ENCODE data around the gene NPIPB5. TPM values are rescaled to one million over a fixed set of nuclear protein-coding genes. Genes with fewer than 3 reads are reported as not detected.
"Not testable (repeated sequence)": the region's sequence is repeated elsewhere in the genome, so short reads cannot be mapped to it uniquely, and the experiment has no call there.

The NPIPB5 gene
- total and polyA plus RNA-seq, 9 of the 15 experiments (the other 6 are each of a cell fraction or from before 2014, with no cell fraction given), result 4.6 to 117 (median 73.4) TPM

DNA sequence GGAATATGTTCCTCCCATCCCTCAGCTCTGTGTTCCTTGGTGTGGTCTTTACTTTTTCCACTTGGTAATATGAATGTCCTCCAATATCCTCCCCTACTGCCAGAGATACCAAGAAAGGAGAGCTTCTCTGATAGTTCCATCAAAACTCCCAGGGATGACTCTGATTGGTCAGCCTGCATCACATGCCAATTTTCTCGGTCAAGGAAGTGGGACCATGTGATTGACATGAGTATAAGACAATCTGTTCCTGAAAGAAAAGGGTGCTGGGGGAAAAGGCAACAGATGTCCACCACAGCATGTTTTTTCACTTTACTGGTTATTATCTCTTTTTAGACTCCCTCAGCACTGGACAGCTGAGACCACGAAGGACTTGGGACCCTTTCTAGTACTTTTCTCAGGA lies 35.9 kb downstream of the NPIPB5 start:
- H3K4me1 ChIP-seq (replicated peaks in 1 of 2; ENCODE audit: control insufficient read depth in 2 of 2, insufficient read depth in 2 of 2, low read length in 2 of 2); ATAC-seq; H3K79me2 ChIP-seq (ENCODE audit: control insufficient read depth, insufficient read depth, low read length); H3K36me3 ChIP-seq (ENCODE audit: control insufficient read depth, insufficient read depth, low read length); H4K20me1 ChIP-seq (replicated peaks; ENCODE audit: control insufficient read depth, insufficient read depth, low read length); H2AFZ ChIP-seq (ENCODE audit: low read depth, low read length); H3K4me2 ChIP-seq (ENCODE audit: insufficient read depth, low read length); CTCF ChIA-PET (ENCODE audit: low intra/inter-chr PET ratio); H3K27me3 ChIP-seq (ENCODE audit: control insufficient read depth in 2 of 2, insufficient read depth in 2 of 2, low read length in 2 of 2); FAIRE-seq; H3K9me1 ChIP-seq (ENCODE audit: control insufficient read depth, insufficient read depth, low read length); H3K27ac ChIP-seq (ENCODE audit: extremely low read depth, low read depth, low read length); H3K4me3 ChIP-seq; H3K9ac ChIP-seq (ENCODE audit: insufficient read depth in 1 of 2, low read depth in 2 of 2, low read length in 2 of 2); BruUV-seq (replicated peaks); intact Hi-C loops (cut with micrococcal nuclease); H3K9me3 ChIP-seq (replicated peaks; ENCODE audit: control insufficient read depth, insufficient read depth, low read depth, low read length); POLR2A ChIA-PET; in situ Hi-C loops (cut with MboI): not testable (repeated sequence)
- peak in 3 of 4 experiments; percentile 3 to 11 (median 6) for DNase-seq (ENCODE audit: extremely low read depth in 1 of 4, low spot score in 3 of 4)
- TF ChIP-seq, protein P1, sequence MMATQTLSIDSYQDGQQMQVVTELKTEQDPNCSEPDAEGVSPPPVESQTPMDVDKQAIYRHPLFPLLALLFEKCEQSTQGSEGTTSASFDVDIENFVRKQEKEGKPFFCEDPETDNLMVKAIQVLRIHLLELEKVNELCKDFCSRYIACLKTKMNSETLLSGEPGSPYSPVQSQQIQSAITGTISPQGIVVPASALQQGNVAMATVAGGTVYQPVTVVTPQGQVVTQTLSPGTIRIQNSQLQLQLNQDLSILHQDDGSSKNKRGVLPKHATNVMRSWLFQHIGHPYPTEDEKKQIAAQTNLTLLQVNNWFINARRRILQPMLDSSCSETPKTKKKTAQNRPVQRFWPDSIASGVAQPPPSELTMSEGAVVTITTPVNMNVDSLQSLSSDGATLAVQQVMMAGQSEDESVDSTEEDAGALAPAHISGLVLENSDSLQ (IDR thresholded peaks at IDR 0.05), result peak; percentile 30; the same call in 1 of the 2 replicates
- TF ChIP-seq, protein P2, sequence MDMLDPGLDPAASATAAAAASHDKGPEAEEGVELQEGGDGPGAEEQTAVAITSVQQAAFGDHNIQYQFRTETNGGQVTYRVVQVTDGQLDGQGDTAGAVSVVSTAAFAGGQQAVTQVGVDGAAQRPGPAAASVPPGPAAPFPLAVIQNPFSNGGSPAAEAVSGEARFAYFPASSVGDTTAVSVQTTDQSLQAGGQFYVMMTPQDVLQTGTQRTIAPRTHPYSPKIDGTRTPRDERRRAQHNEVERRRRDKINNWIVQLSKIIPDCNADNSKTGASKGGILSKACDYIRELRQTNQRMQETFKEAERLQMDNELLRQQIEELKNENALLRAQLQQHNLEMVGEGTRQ (CRISPR knock-in tag; IDR thresholded peaks at IDR 0.05), result peak; percentile 76
- TF ChIP-seq CBFA2T2 (conservative IDR thresholded peaks at IDR 0.05) (0 out of 2 replicates have a peak, but pooled peaks have one; percentile 8), NFYB (IDR thresholded peaks at IDR 0.05; ENCODE audit: extremely low read depth, insufficient read length) (peak; percentile 21), RAD51 (IDR thresholded peaks at IDR 0.05; ENCODE audit: borderline replicate concordance, low read depth) (0 out of 2 replicates have a peak, but pooled peaks have one; percentile 22)
- TF ChIP-seq, protein P3, sequence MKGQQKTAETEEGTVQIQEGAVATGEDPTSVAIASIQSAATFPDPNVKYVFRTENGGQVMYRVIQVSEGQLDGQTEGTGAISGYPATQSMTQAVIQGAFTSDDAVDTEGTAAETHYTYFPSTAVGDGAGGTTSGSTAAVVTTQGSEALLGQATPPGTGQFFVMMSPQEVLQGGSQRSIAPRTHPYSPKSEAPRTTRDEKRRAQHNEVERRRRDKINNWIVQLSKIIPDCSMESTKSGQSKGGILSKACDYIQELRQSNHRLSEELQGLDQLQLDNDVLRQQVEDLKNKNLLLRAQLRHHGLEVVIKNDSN (CRISPR knock-in tag; IDR thresholded peaks at IDR 0.05), result peak; percentile 70
- 0% methylated on average over 2 of the region's 2 CpGs for WGBS (ENCODE audit: insufficient coverage, low coverage, missing lambda C conversion rate)

DNA sequence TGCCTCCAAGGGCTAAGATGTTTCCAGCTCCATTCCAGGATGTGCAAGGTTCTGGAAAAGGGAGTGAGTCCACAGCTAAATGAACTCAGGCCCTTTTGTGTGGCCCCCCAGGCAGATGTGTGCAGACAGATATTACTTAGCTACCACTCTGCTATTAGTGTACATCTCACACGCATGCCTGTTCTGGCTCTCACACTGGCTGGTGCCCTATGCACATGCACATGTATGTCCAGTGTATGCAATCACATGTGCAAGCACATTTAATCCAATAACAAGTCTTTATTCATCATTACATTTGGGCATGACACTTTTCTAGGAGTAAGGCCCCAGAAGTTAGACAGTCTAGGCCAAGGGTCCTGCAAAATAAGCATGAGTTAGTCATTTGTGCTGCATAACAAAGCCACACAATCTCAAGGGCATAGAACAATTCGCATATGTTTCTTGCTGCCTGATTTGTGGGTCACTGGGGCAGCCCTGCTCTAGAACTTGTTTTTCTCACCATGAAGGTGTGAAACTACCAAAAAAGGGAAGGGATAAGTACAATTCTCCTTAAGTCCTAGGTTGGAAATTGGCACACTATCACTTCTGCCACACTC lies 36.6 kb downstream of the NPIPB5 start:
- BruUV-seq (replicated peaks); H3K27me3 ChIP-seq (ENCODE audit: control insufficient read depth in 2 of 2, insufficient read depth in 2 of 2, low read length in 2 of 2); H3K4me1 ChIP-seq (replicated peaks in 1 of 2; ENCODE audit: control insufficient read depth in 2 of 2, insufficient read depth in 2 of 2, low read length in 2 of 2); H3K36me3 ChIP-seq (ENCODE audit: control insufficient read depth, insufficient read depth, low read length); FAIRE-seq; H3K27ac ChIP-seq (ENCODE audit: extremely low read depth, low read depth, low read length); H4K20me1 ChIP-seq (replicated peaks; ENCODE audit: control insufficient read depth, insufficient read depth, low read length); H3K9me3 ChIP-seq (replicated peaks; ENCODE audit: control insufficient read depth, insufficient read depth, low read depth, low read length); H3K9ac ChIP-seq (ENCODE audit: insufficient read depth in 1 of 2, low read depth in 2 of 2, low read length in 2 of 2); H3K9me1 ChIP-seq (ENCODE audit: control insufficient read depth, insufficient read depth, low read length); POLR2A ChIA-PET; H2AFZ ChIP-seq (ENCODE audit: low read depth, low read length); H3K79me2 ChIP-seq (ENCODE audit: control insufficient read depth, insufficient read depth, low read length); H3K4me3 ChIP-seq; ATAC-seq; in situ Hi-C loops (cut with MboI); H3K4me2 ChIP-seq (ENCODE audit: insufficient read depth, low read length); intact Hi-C loops (cut with micrococcal nuclease); CTCF ChIA-PET (ENCODE audit: low intra/inter-chr PET ratio): not testable (repeated sequence)
- WGBS (ENCODE audit: insufficient coverage, low coverage, missing lambda C conversion rate), result 0% methylated on average over 2 of the region's 2 CpGs
- DNase-seq (ENCODE audit: extremely low read depth in 1 of 4, low spot score in 3 of 4), result peak in 1 of 4 experiments; percentile 0

All from K562 (cell line).